OCI-LY3 (cell line): ENCODE results near the gene RUSC1.

ENCODE experiments used
- CTCF ChIP-seq: fragments of 200-600, 300-600 bp; sonication (generic); IDR thresholded peaks from 2 replicates; pipeline ENCODE4 v1.5.1; 2014; ENCODE audit warnings: antibody characterized with exemption, low read length, low read depth
- EZH2phosphoT487 ChIP-seq: fragments of 200-600 bp; shearing (Covaris generic); IDR thresholded peaks from 2 replicates; pipeline ENCODE4 v1.6.1; 2018; ENCODE audit warnings: antibody characterized with exemption, mixed run types, low read depth

GRCh38 chr1:155300024-155300423, 20.7 kb upstream of the RUSC1 start:
- TF ChIP-seq CTCF (no peak), EZH2phosphoT487 (no peak)
